ENCODE results near the gene ARHGAP22.

ARHGAP22 gene

GRCh38 chr10:48495282-48496045 is 109.4 kb downstream of the ARHGAP22 start:
- no peak for TF ChIP-seq CTCF (IDR thresholded peaks at IDR 0.05; ENCODE audit: insufficient read depth, missing control alignments)
- FAIRE-seq (no peak), DNase-seq (ENCODE audit: insufficient read length, low spot score) (no peak)

GRCh38 chr10:48494611-48495010 is 110.3 kb downstream of the ARHGAP22 start:
- no peak for FAIRE-seq
- no peak for TF ChIP-seq CTCF (IDR thresholded peaks at IDR 0.05; ENCODE audit: insufficient read depth, missing control alignments)
- no peak for DNase-seq (ENCODE audit: insufficient read length, low spot score)

GRCh38 chr10:48494073-48494472 is 110.8 kb downstream of the ARHGAP22 start:
- no peak for FAIRE-seq
- no peak for DNase-seq (ENCODE audit: insufficient read length, low spot score)
- no peak for TF ChIP-seq CTCF (IDR thresholded peaks at IDR 0.05; ENCODE audit: insufficient read depth, missing control alignments)

GRCh38 chr10:48493083-48493871 is 111.6 kb downstream of the ARHGAP22 start:
- TF ChIP-seq CTCF (IDR thresholded peaks at IDR 0.05; ENCODE audit: insufficient read depth, missing control alignments) = no peak
- DNase-seq (ENCODE audit: insufficient read length, low spot score) (no peak), FAIRE-seq (no peak)

- no peak for FAIRE-seq
- no peak for TF ChIP-seq CTCF (IDR thresholded peaks at IDR 0.05; ENCODE audit: insufficient read depth, missing control alignments)
- DNase-seq (ENCODE audit: insufficient read length, low spot score) = no peak
Observed at GRCh38 chr10:48492201-48492600, 112.7 kb downstream of the ARHGAP22 start.

GRCh38 chr10:48491392-48492139 is 113.3 kb downstream of the ARHGAP22 start:
- FAIRE-seq (no peak), DNase-seq (ENCODE audit: insufficient read length, low spot score) (no peak)
- TF ChIP-seq CTCF (IDR thresholded peaks at IDR 0.05; ENCODE audit: insufficient read depth, missing control alignments) = no peak

Data from D721Med (cell line).